Lower leg skin (tissue), 3 donors: ENCODE data around the gene HIBCH.

Source experiments
- POLR2A ChIP-seq, 2 donors: fragments of 450-650 bp; IDR thresholded peaks; one replicate each; pipeline ENCODE4 v1.6.1; 2016 to 2017; ENCODE audit warnings: antibody characterized with exemption in 2 of 2, mild to moderate bottlenecking in 1 of 2, moderate library complexity in 1 of 2
- TF ChIP-seq, protein P1 (sequence below), 3 donors: fragments of 450-650 bp; IDR thresholded peaks; one replicate each; pipeline ENCODE4 v1.5.1; 2016; ENCODE audit warnings: antibody characterized with exemption in 3 of 3, mild to moderate bottlenecking in 3 of 3, moderate library complexity in 2 of 3

DNA sequence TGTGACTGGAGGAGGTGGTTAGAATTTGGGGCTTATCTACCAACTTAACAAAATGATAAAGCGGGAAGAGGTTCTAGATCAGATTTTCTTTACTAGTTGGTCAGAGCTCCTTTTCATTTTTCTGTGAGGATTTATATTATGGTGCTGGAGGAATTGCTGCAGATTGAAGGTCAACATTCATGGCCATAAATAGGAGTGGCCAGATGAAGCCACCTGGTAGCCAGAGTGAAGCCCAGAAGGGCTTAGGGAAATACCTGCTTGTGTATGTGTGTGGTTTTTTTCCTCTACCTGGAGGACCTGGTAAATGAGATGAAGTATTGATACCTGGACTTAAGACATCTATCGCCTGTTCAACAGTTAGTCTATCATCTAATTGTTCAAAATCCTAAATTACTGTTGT is 134.2 kb downstream of the HIBCH start:
- TF ChIP-seq, protein P1, sequence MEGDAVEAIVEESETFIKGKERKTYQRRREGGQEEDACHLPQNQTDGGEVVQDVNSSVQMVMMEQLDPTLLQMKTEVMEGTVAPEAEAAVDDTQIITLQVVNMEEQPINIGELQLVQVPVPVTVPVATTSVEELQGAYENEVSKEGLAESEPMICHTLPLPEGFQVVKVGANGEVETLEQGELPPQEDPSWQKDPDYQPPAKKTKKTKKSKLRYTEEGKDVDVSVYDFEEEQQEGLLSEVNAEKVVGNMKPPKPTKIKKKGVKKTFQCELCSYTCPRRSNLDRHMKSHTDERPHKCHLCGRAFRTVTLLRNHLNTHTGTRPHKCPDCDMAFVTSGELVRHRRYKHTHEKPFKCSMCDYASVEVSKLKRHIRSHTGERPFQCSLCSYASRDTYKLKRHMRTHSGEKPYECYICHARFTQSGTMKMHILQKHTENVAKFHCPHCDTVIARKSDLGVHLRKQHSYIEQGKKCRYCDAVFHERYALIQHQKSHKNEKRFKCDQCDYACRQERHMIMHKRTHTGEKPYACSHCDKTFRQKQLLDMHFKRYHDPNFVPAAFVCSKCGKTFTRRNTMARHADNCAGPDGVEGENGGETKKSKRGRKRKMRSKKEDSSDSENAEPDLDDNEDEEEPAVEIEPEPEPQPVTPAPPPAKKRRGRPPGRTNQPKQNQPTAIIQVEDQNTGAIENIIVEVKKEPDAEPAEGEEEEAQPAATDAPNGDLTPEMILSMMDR (IDR thresholded peaks at IDR 0.05): no peak
- no peak for TF ChIP-seq POLR2A (IDR thresholded peaks at IDR 0.05)
